Spleen (tissue), 11 donors: ENCODE results near the gene POU2AF2. TPM values are rescaled to one million over a fixed set of nuclear protein-coding genes. Genes with fewer than 3 reads are reported as not detected.
"Not testable (repeated sequence)": the region's sequence is repeated elsewhere in the genome, so short reads cannot be mapped to it uniquely, and the experiment has no call there.

Experiments
- DNase-seq: peaks from one replicate; pipeline ENCODE4 v3.0.0-alpha.2; 2020
- H3K27ac ChIP-seq, 8 donors: fragments of 200-600 bp; sonication (generic) in 7 of 8; 1 replicate in 4 of 8; 2 replicates in 4 of 8; pipeline versions ENCODE4 v1.5.0 to v1.8.0; 2016 to 2021; ENCODE audit warnings: inconsistent platforms in 4 of 8, mild to moderate bottlenecking in 4 of 8, moderate library complexity in 1 of 8
- H3K27me3 ChIP-seq, 7 donors: fragments of 200-600 bp; sonication (generic) in 6 of 7; replicated peaks in 1 of 7; 1 replicate in 4 of 7; 2 replicates in 3 of 7; pipeline versions ENCODE4 v1.5.0 to v1.8.0; 2016 to 2021; ENCODE audit warnings: inconsistent platforms in 3 of 7, mild to moderate bottlenecking in 1 of 7
- H3K36me3 ChIP-seq, 6 donors: fragments of 200-600 bp; sonication (generic) in 5 of 6; 1 replicate in 4 of 6; 2 replicates in 2 of 6; pipeline versions ENCODE4 v1.5.0 to v1.8.0; 2016 to 2021; ENCODE audit warnings: inconsistent platforms in 2 of 6
- H3K4me1 ChIP-seq, 6 donors: fragments of 200-600 bp; sonication (generic) in 5 of 6; 1 replicate in 3 of 6; 2 replicates in 3 of 6; pipeline versions ENCODE4 v1.5.0 to v1.8.0; 2016 to 2021; ENCODE audit warnings: inconsistent platforms in 3 of 6
- H3K4me3 ChIP-seq, 8 donors: fragments of 200-600 bp; sonication (generic) in 7 of 8; 1 replicate in 4 of 8; 2 replicates in 4 of 8; pipeline versions ENCODE4 v1.5.0 to v1.8.0; 2016 to 2021; ENCODE audit warnings: inconsistent platforms in 4 of 8, mild to moderate bottlenecking in 4 of 8, moderate library complexity in 2 of 8
- H3K9me3 ChIP-seq, 8 donors: fragments of 200-600 bp; sonication (generic) in 7 of 8; 1 replicate in 4 of 8; 2 replicates in 4 of 8; pipeline versions ENCODE4 v1.5.0 to v1.8.0; 2016 to 2021; ENCODE audit warnings: inconsistent platforms in 4 of 8
- POLR2A ChIP-seq, 3 donors: fragments of 450-650 bp; IDR thresholded peaks; one replicate each; pipeline ENCODE4 v1.5.1; 2017; ENCODE audit warnings: antibody characterized with exemption in 3 of 3, mild to moderate bottlenecking in 1 of 3
- POLR2AphosphoS5 ChIP-seq, 3 donors: sonication (generic); formaldehyde crosslinking; IDR thresholded peaks; one replicate each; pipeline ENCODE4 v1.5.1; 2017; ENCODE audit warnings: antibody characterized with exemption in 3 of 3
- WGBS, 5 donors: extraction: QIAGEN DNeasy Blood & Tissue Kit in 3 of 5; methylation state at CpG; one replicate each; pipeline versions ENCODE4 v1.1.5 to v1.1.7; 2013 to 2018; 5-methylcytosine and 5-hydroxymethylcytosine counted together
- intact Hi-C: fragments of 100-400 bp; cut with DNase I; formaldehyde crosslinking; loops from one replicate; pipeline ENCODE4 v1.15.0; 2023; ENCODE audit warnings: low total_unique reads
- polyA plus RNA-seq, 3 donors: library from polyadenylated mRNA; stranded (reverse); fragments of 200-250 nt; gene quantifications; one replicate each; pipeline ENCODE4 v1.2.1, GENCODE V29; 2013
- total RNA-seq, 7 donors: library from RNA; depleted of rRNA in 3 of 7; stranded (reverse); fragments of >200 nt in 3 of 7; fragmentation: NEBNext Ultra II Directional in 4 of 7; extraction: Animal tissue kit (Norgen Biotek cat#: 25700) in 4 of 7; gene quantifications; one replicate each; pipeline versions ENCODE4 v1.1.0 to v1.2.1, GENCODE V29; 2016 to 2021
- TF ChIP-seq, protein P1 (sequence below), 11 experiments: fragments of 200-600 bp in 7 of 11; fragments of 450-650 bp in 4 of 11; sonication (generic) in 4 of 11; IDR thresholded peaks in 8 of 11; conservative IDR thresholded peaks in 3 of 11; 1 replicate in 7 of 11; 2 replicates in 4 of 11; pipeline versions ENCODE4 v1.4.0 to v1.8.0; 2016 to 2021; ENCODE audit warnings: antibody characterized with exemption in 11 of 11, inconsistent platforms in 4 of 11, mild to moderate bottlenecking in 1 of 11
- donor health status: healthy with polysubstance abuse.
- donor health status: DM: no; HTN: no; CAD: no; lungs with moderate emphysema.
- donor health status: DM: no; HTN: no; CAD: no.
- donor health status: Bipolar disorder and iron deficiency.
- donor health status: healthy.
- donor health status: DM: no; HTN: no; CAD: no.
- donor health status: DM: yes; HTN: yes; CAD: no.

Gene POU2AF2
- total and polyA plus RNA-seq, 10 donors = not detected

DNA sequence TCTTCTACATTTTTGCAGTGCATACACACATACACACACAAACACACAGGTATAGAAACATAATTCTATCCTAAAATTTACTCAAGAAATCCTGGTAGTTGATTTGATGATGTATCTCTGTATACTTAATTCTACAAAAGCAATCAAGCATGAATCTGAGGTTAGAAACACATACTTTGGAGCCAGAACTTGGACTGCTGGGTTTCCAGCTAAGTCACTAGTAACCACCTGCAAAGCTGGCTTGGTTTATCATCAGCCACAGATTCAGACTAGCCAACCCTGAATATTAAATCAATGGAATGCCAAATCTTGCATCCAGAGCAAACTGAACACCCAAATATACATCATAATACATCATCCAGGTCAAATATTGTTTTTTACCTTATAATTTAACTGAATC, 24.8 kb upstream of the POU2AF2 start:
- TF ChIP-seq POLR2A (IDR thresholded peaks at IDR 0.05) (no peak), POLR2AphosphoS5 (IDR thresholded peaks at IDR 0.05) (no peak)
- TF ChIP-seq, protein P1, sequence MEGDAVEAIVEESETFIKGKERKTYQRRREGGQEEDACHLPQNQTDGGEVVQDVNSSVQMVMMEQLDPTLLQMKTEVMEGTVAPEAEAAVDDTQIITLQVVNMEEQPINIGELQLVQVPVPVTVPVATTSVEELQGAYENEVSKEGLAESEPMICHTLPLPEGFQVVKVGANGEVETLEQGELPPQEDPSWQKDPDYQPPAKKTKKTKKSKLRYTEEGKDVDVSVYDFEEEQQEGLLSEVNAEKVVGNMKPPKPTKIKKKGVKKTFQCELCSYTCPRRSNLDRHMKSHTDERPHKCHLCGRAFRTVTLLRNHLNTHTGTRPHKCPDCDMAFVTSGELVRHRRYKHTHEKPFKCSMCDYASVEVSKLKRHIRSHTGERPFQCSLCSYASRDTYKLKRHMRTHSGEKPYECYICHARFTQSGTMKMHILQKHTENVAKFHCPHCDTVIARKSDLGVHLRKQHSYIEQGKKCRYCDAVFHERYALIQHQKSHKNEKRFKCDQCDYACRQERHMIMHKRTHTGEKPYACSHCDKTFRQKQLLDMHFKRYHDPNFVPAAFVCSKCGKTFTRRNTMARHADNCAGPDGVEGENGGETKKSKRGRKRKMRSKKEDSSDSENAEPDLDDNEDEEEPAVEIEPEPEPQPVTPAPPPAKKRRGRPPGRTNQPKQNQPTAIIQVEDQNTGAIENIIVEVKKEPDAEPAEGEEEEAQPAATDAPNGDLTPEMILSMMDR (IDR thresholded peaks at IDR 0.05 in 8 of 11, conservative IDR thresholded peaks at IDR 0.05 in 3 of 11) = no peak
- no peaks in the 10 kb centered on the region for H3K27me3 ChIP-seq
- peaks cover 0 to 8% (median 0%) of the 10 kb centered on the region in 6 donors for H3K4me1 ChIP-seq
- H3K27ac ChIP-seq = no peak overlapping the region
- H3K4me3 ChIP-seq = no peak overlapping the region
- intact Hi-C loops = no loop called here
- no peak for DNase-seq
- H3K36me3 ChIP-seq = no peaks in the 10 kb centered on the region
- peaks cover 0 to 6% (median 0%) of the 10 kb centered on the region in 8 donors for H3K9me3 ChIP-seq

DNA sequence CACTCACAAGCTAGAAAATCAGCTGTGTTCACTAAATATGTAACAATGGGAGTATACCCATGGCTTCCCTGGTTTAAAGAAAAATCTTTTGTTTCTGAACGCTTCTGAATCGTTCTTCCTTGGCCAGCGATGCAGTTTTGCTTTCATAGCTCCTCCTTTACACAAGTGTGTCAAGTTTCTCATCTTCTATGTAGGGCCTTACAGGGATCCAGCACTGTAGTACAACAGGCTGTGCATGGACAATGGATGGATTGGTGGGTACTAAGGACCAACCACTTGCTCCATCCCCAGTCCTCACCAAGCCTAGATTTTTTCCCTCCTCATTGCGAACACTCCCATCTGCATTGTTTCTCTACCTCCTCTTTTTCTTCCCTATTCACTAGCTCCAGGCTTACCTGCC, 24.3 kb upstream of the POU2AF2 start:
- H3K27me3 ChIP-seq = no peaks in the 10 kb centered on the region

DNA sequence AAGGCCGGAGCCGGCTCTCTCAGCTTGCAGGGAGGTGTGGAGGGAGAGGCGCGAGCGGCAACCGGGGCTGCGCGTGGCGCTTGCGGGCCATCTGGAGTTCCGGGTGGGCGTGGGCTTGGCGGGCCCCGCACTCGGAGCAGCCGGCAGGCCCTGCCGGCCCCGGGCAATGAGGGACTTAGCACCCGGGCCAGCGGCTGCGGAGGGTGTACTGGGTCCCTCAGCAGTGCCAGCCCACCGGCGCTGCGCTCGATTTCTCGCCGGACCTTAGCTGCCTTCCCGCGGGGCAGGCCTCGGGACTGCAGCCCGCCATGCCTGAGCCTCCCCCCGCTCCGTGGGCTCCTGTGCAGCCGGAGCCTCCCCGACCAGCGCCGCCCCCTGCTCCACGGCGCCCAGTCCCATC, 23.6 kb upstream of the POU2AF2 start:
- intact Hi-C loops, H3K27ac ChIP-seq, H3K4me3 ChIP-seq, H3K4me1 ChIP-seq, DNase-seq, H3K9me3 ChIP-seq, H3K27me3 ChIP-seq, H3K36me3 ChIP-seq: not testable (repeated sequence)
- WGBS, 5 donors = 73 to 99% (median 94%) methylated on average over 8 to 39 of the region's 39 CpGs

More for the DNA sequence above, 24.3 kb upstream of the POU2AF2 start:
- no peak for DNase-seq
- Histone ChIP-seq H3K4me1 (peaks cover 0 to 8% (median 0%) of the 10 kb centered on the region in 6 donors), H3K4me3 (no peak overlapping the region), H3K27ac (no peak overlapping the region), H3K9me3 (peaks cover 0 to 6% (median 0%) of the 10 kb centered on the region in 8 donors), H3K36me3 (no peaks in the 10 kb centered on the region)
- intact Hi-C loops = no loop called here
- 90 to 95% (median 93%) methylated on average over 4 of the region's 4 CpGs for WGBS, 5 donors
- TF ChIP-seq POLR2AphosphoS5 (IDR thresholded peaks at IDR 0.05) (no peak), POLR2A (IDR thresholded peaks at IDR 0.05) (no peak)
- TF ChIP-seq, protein P1 (IDR thresholded peaks at IDR 0.05 in 8 of 11, conservative IDR thresholded peaks at IDR 0.05 in 3 of 11) = no peak

DNA sequence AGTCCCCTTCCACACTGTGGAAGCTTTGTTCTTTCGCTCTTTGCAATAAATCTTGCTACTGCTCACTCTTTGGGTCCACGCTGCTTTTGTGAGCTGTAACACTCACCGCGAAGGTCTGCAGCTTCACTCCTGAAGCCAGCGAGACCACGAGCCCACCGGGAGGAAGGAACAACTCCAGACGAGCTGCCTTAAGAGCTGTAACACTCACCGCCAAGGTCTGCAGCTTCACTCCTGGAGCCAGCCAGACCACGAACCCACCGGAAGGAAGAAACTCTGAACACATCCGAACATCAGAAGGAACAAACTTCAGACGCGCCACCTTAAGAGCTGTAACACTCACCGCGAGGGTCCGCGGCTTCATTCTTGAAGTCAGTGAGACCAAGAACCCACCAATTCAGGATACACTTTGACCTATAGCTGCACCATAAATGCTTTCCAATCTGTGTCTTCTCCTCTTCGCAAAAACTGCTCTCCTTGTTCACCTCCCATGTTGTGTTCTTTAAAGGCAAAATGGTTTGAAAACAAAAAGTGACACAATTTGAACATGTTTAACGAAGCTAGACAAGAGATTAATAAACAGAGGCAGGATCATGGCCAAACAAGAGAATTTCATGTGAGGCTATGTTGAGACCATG, 22.6 kb upstream of the POU2AF2 start:
- DNase-seq, H3K36me3 ChIP-seq, intact Hi-C loops, H3K27me3 ChIP-seq, H3K9me3 ChIP-seq, H3K4me1 ChIP-seq: not testable (repeated sequence)
- 28 to 52% (median 38%) methylated on average over 18 to 20 of the region's 20 CpGs for WGBS, 5 donors
- H3K4me3 ChIP-seq = peak overlapping the region in 2 of 8 donors; percentile 13 to 56
- peak overlapping the region in 1 of 8 donors; percentile 17 for H3K27ac ChIP-seq

DNA sequence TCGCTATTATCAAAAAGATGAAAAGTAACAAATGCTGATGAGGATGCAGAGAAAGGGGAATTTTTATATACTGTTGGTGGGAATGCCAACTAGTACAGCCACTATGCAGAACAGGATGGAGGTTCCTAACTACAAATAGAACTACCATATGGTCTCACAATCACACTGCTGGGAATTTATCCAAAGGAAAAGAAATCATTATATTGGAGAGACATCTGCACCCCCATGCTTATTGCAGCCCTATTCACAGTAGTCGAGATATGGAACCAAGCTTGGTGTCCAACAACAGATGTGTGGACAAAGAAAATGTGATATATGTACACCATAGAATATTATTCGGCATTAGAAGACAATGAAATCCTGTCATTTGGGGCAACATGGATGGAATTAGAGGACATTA, 19.6 kb upstream of the POU2AF2 start:
- no peak for DNase-seq
- H3K4me3 ChIP-seq = no peak overlapping the region
- H3K9me3 ChIP-seq = peaks cover 0 to 6% (median 0%) of the 10 kb centered on the region in 8 donors
- 63 to 81% (median 70%) methylated on average over 3 of the region's 3 CpGs for WGBS, 5 donors
- intact Hi-C loops = no loop called here
- TF ChIP-seq POLR2A (IDR thresholded peaks at IDR 0.05) (no peak), POLR2AphosphoS5 (IDR thresholded peaks at IDR 0.05) (no peak)
- TF ChIP-seq, protein P1 (IDR thresholded peaks at IDR 0.05 in 8 of 11, conservative IDR thresholded peaks at IDR 0.05 in 3 of 11) = no peak
- no peaks in the 10 kb centered on the region for H3K36me3 ChIP-seq
- H3K27me3 ChIP-seq = no peaks in the 10 kb centered on the region
- H3K4me1 ChIP-seq = peaks cover 3 to 25% (median 15%) of the 10 kb centered on the region in 6 donors
- H3K27ac ChIP-seq = no peak overlapping the region
